Measurements from ENCODE around the gene NOS3.

GRCh38 chr7:150944066-150945042, 46.5 kb upstream of the NOS3 start:
- TF ChIP-seq CTCF (conservative IDR thresholded peaks at IDR 0.05) (no peak), EZH2 (IDR thresholded peaks at IDR 0.05; ENCODE audit: low read depth) (no peak)

Data from PC-9 (cell line).